Trophoblast cell (in vitro differentiated cells and primary cell): ENCODE results near the gene KCNMB3.
A peak's percentile ranks its signal among the peaks of the same experiment; 100 is the strongest.

Experiments
- DNase-seq, 2 donors: peaks; one replicate each; pipeline ENCODE4 v3.0.0-alpha.2; 2016
- H2AFZ ChIP-seq: 2 replicates; pipeline ENCODE4 v1.6.1; 2013; ENCODE audit warnings: low read length, moderate library complexity, mild to moderate bottlenecking; ENCODE audit not compliant: insufficient read depth, poor library complexity
- H2AK5ac ChIP-seq: 2 replicates; pipeline ENCODE4 v1.6.1; 2013; ENCODE audit warnings: mild to moderate bottlenecking, low read length
- H2BK120ac ChIP-seq: 2 replicates; pipeline ENCODE4 v1.6.1; 2013; ENCODE audit warnings: low read length, mild to moderate bottlenecking, moderate library complexity; ENCODE audit not compliant: insufficient read depth, poor library complexity
- H2BK12ac ChIP-seq: 2 replicates; pipeline ENCODE4 v1.6.1; 2013; ENCODE audit warnings: mild to moderate bottlenecking, low read length, moderate library complexity
- H2BK5ac ChIP-seq: 2 replicates; pipeline ENCODE4 v1.6.1; 2013; ENCODE audit warnings: low read length, low read depth, moderate library complexity, mild to moderate bottlenecking; ENCODE audit not compliant: poor library complexity
- H3K14ac ChIP-seq: 2 replicates; pipeline ENCODE4 v1.6.1; 2013; ENCODE audit warnings: mild to moderate bottlenecking, low read length
- H3K18ac ChIP-seq: 2 replicates; pipeline ENCODE4 v1.6.1; 2013; ENCODE audit warnings: mild to moderate bottlenecking, low read length
- H3K23ac ChIP-seq: 2 replicates; pipeline ENCODE4 v1.6.1; 2013; ENCODE audit warnings: low read length
- H3K27ac ChIP-seq: 2 replicates; pipeline ENCODE4 v1.5.1; 2013; ENCODE audit warnings: low read depth, mild to moderate bottlenecking, inconsistent platforms, low read length, moderate library complexity
- H3K27me3 ChIP-seq: 2 replicates; pipeline ENCODE4 v1.6.1; 2013; ENCODE audit warnings: inconsistent platforms, mild to moderate bottlenecking, low read length, moderate library complexity; ENCODE audit not compliant: insufficient read depth
- H3K36me3 ChIP-seq, 2 experiments: 1 replicate in 1 of 2; 2 replicates in 1 of 2; pipeline ENCODE4 v1.6.1; 2013; ENCODE audit warnings: low read length in 2 of 2, mild to moderate bottlenecking in 2 of 2, moderate library complexity in 1 of 2; ENCODE audit not compliant: insufficient read depth in 2 of 2, control insufficient read depth in 1 of 2
- H3K4ac ChIP-seq: 2 replicates; pipeline ENCODE4 v1.6.1; 2013; ENCODE audit warnings: low read depth, mild to moderate bottlenecking, low read length, moderate library complexity
- H3K4me1 ChIP-seq, 2 experiments: 1 replicate in 1 of 2; 2 replicates in 1 of 2; pipeline ENCODE4 v1.6.1; 2013; ENCODE audit warnings: low read length in 2 of 2, mild to moderate bottlenecking in 2 of 2, moderate library complexity in 1 of 2; ENCODE audit not compliant: insufficient read depth in 2 of 2, control insufficient read depth in 1 of 2
- H3K4me2 ChIP-seq: 2 replicates; pipeline ENCODE4 v1.6.1; 2013; ENCODE audit warnings: inconsistent platforms, mild to moderate bottlenecking, low read length, moderate library complexity
- H3K4me3 ChIP-seq: 2 replicates; pipeline ENCODE4 v1.5.1; 2013; ENCODE audit warnings: mild to moderate bottlenecking, low read depth, low read length, inconsistent platforms
- H3K79me1 ChIP-seq: one replicate; pipeline ENCODE4 v1.6.1; 2013; ENCODE audit warnings: low read length
- H3K79me2 ChIP-seq: 2 replicates; pipeline ENCODE4 v1.6.1; 2013; ENCODE audit warnings: low read length, mild to moderate bottlenecking; ENCODE audit not compliant: control insufficient read depth, insufficient read depth, poor library complexity
- H3K9ac ChIP-seq: 2 replicates; pipeline ENCODE4 v1.6.1; 2013; ENCODE audit warnings: mild to moderate bottlenecking, low read length
- H3K9me3 ChIP-seq: 2 replicates; pipeline ENCODE4 v1.6.1; 2013; ENCODE audit warnings: low read depth, mild to moderate bottlenecking, control low read depth, inconsistent platforms, low read length; ENCODE audit not compliant: insufficient read depth
- H4K12ac ChIP-seq: 2 replicates; pipeline ENCODE4 v1.6.1; 2013; ENCODE audit warnings: low read depth, mild to moderate bottlenecking, low read length, moderate library complexity
- H4K8ac ChIP-seq: 2 replicates; pipeline ENCODE4 v1.6.1; 2013; ENCODE audit warnings: low read depth, mild to moderate bottlenecking, low read length, moderate library complexity
- H4K91ac ChIP-seq: one replicate; pipeline ENCODE4 v1.6.1; 2013; ENCODE audit warnings: low read depth, mild to moderate bottlenecking, low read length, moderate library complexity
- WGBS: extraction: QIAGEN DNeasy Blood & Tissue Kit; methylation state at CpG from one replicate; pipeline ENCODE4 v1.1.7; 2013; ENCODE audit warnings: missing lambda C conversion rate; ENCODE audit not compliant: insufficient read length, insufficient coverage; ENCODE audit errors: extremely low coverage; 5-methylcytosine and 5-hydroxymethylcytosine counted together

Gene KCNMB3

DNA sequence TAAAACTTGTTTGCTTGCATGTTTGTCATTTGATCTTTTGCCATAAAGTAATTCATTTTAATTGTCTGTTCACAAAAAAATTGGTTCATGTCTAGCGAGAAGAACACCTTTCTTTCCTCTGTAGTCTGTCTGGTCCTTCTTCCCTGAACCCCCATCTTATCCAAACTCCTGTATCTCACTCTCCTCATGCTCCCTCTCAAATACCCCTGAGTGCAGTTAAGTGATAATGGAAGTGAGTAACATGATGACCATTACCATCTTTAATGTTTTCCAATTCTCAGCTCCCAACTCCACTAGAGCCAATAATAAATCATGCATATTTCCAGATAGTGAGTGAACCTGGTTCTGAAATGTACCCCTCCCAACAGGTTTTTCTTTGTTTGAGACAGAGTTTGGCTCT is 14.2 kb upstream of the KCNMB3 start:
- no peak overlapping the region for H2BK120ac ChIP-seq
- H2BK12ac ChIP-seq, result no peak overlapping the region
- H3K9me3 ChIP-seq, result no peaks in the 10 kb centered on the region
- no peak overlapping the region for H3K23ac ChIP-seq
- no peak overlapping the region for H4K8ac ChIP-seq
- no peak for DNase-seq
- no peaks in the 10 kb centered on the region for H3K79me2 ChIP-seq
- H2AFZ ChIP-seq, result no peak overlapping the region
- H3K4ac ChIP-seq, result no peak overlapping the region
- no peaks in the 10 kb centered on the region for H3K27me3 ChIP-seq
- H2BK5ac ChIP-seq, result no peak overlapping the region
- H3K9ac ChIP-seq, result no peak overlapping the region
- no peak overlapping the region for H3K14ac ChIP-seq
- no peak overlapping the region for H3K4me2 ChIP-seq
- H4K12ac ChIP-seq, result no peak overlapping the region
- no peak overlapping the region for H4K91ac ChIP-seq
- peaks cover 3% of the 10 kb centered on the region for H3K79me1 ChIP-seq
- H3K4me3 ChIP-seq, result no peak overlapping the region
- H2AK5ac ChIP-seq, result no peak overlapping the region
- H3K4me1 ChIP-seq, result no peaks in the 10 kb centered on the region
- H3K18ac ChIP-seq, result no peak overlapping the region
- WGBS, result no CpG with 5 or more reads among the region's 1 CpG
- no peaks in the 10 kb centered on the region for H3K36me3 ChIP-seq
- H3K27ac ChIP-seq, result no peak overlapping the region

DNA sequence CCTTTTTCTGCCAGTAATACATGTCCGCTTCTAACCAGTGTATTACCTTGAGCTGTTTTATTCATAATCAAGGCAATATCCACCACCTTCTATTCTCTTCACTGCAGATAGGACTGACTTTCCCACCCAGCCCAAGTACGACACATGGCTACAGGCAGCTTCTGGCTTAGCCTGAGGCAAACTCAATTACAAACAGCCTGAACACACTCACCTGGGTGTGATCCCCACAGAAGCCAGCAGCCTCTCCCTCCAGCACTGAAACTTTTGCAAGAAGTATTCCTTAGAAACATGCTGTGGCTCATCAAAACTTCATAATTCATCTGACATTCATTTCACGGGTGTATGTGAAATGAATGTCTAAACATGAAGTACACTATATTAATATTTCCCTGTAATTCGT is 13.5 kb upstream of the KCNMB3 start:
- no peak overlapping the region for H3K4ac ChIP-seq
- H3K18ac ChIP-seq, result no peak overlapping the region
- no peak overlapping the region for H2BK5ac ChIP-seq
- H3K23ac ChIP-seq, result no peak overlapping the region
- no peaks in the 10 kb centered on the region for H3K27me3 ChIP-seq
- no peak overlapping the region for H3K14ac ChIP-seq
- peaks cover 3% of the 10 kb centered on the region for H3K79me1 ChIP-seq
- no peak overlapping the region for H3K9ac ChIP-seq
- H4K8ac ChIP-seq, result no peak overlapping the region
- no peaks in the 10 kb centered on the region for H3K9me3 ChIP-seq
- no peak overlapping the region for H2BK120ac ChIP-seq
- H3K4me2 ChIP-seq, result no peak overlapping the region
- H2AFZ ChIP-seq, result no peak overlapping the region
- no peaks in the 10 kb centered on the region for H3K36me3 ChIP-seq
- H3K79me2 ChIP-seq, result no peaks in the 10 kb centered on the region
- H4K12ac ChIP-seq, result no peak overlapping the region
- no peak overlapping the region for H3K27ac ChIP-seq
- DNase-seq, result peak in 1 of 2 donors; percentile 12
- H4K91ac ChIP-seq, result no peak overlapping the region
- H2BK12ac ChIP-seq, result no peak overlapping the region
- WGBS, result no CpG with 5 or more reads among the region's 4 CpGs
- H3K4me1 ChIP-seq, result no peaks in the 10 kb centered on the region
- H3K4me3 ChIP-seq, result no peak overlapping the region
- H2AK5ac ChIP-seq, result no peak overlapping the region

- Histone ChIP-seq H3K4me3 (no peak overlapping the region), H3K4me1 (no peaks in the 10 kb centered on the region), H3K36me3 (no peaks in the 10 kb centered on the region), H2AK5ac (no peak overlapping the region), H3K23ac (no peak overlapping the region), H2AFZ (no peak overlapping the region), H3K14ac (no peak overlapping the region), H3K27ac (no peak overlapping the region), H3K18ac (no peak overlapping the region), H2BK120ac (no peak overlapping the region), H3K9me3 (no peaks in the 10 kb centered on the region), H2BK12ac (no peak overlapping the region), H3K9ac (no peak overlapping the region), H3K4ac (no peak overlapping the region), H3K79me2 (no peaks in the 10 kb centered on the region), H3K79me1 (peaks cover 3% of the 10 kb centered on the region), H4K12ac (no peak overlapping the region), H3K4me2 (no peak overlapping the region), H4K91ac (no peak overlapping the region), H3K27me3 (no peaks in the 10 kb centered on the region), H2BK5ac (no peak overlapping the region), H4K8ac (no peak overlapping the region)
- DNase-seq, result no peak
- no CpG with 5 or more reads among the region's 29 CpGs for whole genome bisulfite sequencing
These were observed 12.2 kb upstream of the KCNMB3 start for GRCh38 chr3:179263134-179263533.

DNA sequence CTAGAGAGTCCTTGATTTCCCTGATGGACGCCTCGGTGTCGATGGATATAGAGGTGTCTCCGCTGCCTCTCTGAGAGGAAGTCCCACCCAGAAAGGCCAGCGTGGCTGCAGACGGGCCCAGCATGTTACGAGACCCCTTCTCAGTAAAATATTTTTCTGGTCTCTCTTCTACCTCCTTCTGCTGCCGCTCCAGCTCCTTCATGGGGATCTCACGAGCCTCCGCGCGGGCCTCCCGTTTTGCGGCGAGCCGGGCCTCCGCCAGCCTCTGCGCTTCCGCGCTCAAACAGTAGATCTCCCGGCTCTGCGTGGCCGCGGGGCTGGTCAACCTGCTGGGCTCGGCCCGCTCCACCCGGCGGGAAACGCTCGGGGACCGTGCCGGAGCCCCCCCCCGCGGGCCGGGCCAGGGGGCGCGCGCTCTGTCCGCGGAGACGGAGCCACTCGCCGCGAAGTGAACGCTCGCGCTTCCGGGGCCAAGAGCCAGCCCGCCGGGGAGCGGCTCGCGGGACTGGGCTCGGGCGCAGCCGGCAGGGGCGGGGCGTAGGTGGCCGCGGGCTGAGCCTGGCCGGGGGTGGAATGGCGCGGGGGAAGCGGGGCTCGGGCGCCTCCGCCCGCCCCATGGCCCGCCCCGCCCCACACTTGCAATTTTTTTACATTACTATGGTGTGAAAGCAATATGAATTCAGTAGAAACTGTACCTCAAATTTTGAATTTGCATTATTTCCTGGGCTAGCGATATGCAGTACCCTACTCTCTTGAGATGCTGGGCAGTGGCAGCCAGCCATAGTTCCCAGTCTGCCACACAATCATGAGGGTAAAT is 10.2 kb upstream of the KCNMB3 start:
- H4K12ac ChIP-seq, result peak overlapping the region; percentile 51
- no CpG with 5 or more reads among the region's 71 CpGs for WGBS

More for the DNA sequence above, 10.2 kb upstream of the KCNMB3 start:
- Histone ChIP-seq H2BK120ac (peak overlapping the region; percentile 57), H4K8ac (peak overlapping the region; percentile 70), H3K79me1 (peaks cover 3% of the 10 kb centered on the region), H3K4ac (no peak overlapping the region), H3K79me2 (no peaks in the 10 kb centered on the region), H3K27me3 (no peaks in the 10 kb centered on the region), H3K23ac (no peak overlapping the region), H3K27ac (no peak overlapping the region), H3K9me3 (no peaks in the 10 kb centered on the region), H2BK5ac (peak overlapping the region; percentile 27), H3K4me2 (peak overlapping the region; percentile 76), H2AK5ac (no peak overlapping the region), H3K4me1 (no peaks in the 10 kb centered on the region), H3K4me3 (peak overlapping the region; percentile 74), H3K18ac (peak overlapping the region; percentile 86), H3K9ac (no peak overlapping the region), H2BK12ac (no peak overlapping the region), H3K36me3 (no peaks in the 10 kb centered on the region), H3K14ac (peak overlapping the region; percentile 64), H4K91ac (peak overlapping the region; percentile 51), H2AFZ (peak overlapping the region; percentile 70)
- peak; percentile 54 to 73 for DNase-seq
